ENCODE results near the gene KRT23.

The KRT23 gene

GRCh38 chr17:40951011-40951622 is 13.7 kb upstream of the KRT23 start:
- TF ChIP-seq, protein P1, sequence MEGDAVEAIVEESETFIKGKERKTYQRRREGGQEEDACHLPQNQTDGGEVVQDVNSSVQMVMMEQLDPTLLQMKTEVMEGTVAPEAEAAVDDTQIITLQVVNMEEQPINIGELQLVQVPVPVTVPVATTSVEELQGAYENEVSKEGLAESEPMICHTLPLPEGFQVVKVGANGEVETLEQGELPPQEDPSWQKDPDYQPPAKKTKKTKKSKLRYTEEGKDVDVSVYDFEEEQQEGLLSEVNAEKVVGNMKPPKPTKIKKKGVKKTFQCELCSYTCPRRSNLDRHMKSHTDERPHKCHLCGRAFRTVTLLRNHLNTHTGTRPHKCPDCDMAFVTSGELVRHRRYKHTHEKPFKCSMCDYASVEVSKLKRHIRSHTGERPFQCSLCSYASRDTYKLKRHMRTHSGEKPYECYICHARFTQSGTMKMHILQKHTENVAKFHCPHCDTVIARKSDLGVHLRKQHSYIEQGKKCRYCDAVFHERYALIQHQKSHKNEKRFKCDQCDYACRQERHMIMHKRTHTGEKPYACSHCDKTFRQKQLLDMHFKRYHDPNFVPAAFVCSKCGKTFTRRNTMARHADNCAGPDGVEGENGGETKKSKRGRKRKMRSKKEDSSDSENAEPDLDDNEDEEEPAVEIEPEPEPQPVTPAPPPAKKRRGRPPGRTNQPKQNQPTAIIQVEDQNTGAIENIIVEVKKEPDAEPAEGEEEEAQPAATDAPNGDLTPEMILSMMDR (IDR thresholded peaks at IDR 0.05; ENCODE audit: low read depth, low read length), result no peak
- no peak for DNase-seq (ENCODE audit: extremely low read depth, low read depth)

- TF ChIP-seq, protein P1 (IDR thresholded peaks at IDR 0.05; ENCODE audit: low read depth, low read length), result no peak
- DNase-seq (ENCODE audit: extremely low read depth, low read depth), result no peak
These were observed 12.7 kb upstream of the KRT23 start for GRCh38 chr17:40950176-40950575.

GRCh38 chr17:40949418-40949817 is 12.0 kb upstream of the KRT23 start:
- no peak for DNase-seq (ENCODE audit: extremely low read depth, low read depth)
- TF ChIP-seq, protein P1 (IDR thresholded peaks at IDR 0.05; ENCODE audit: low read depth, low read length), result no peak

- DNase-seq (ENCODE audit: extremely low read depth, low read depth), result no peak
- TF ChIP-seq, protein P1 (IDR thresholded peaks at IDR 0.05; ENCODE audit: low read depth, low read length), result no peak
These were observed 10.5 kb upstream of the KRT23 start for GRCh38 chr17:40947929-40948328.

DNA sequence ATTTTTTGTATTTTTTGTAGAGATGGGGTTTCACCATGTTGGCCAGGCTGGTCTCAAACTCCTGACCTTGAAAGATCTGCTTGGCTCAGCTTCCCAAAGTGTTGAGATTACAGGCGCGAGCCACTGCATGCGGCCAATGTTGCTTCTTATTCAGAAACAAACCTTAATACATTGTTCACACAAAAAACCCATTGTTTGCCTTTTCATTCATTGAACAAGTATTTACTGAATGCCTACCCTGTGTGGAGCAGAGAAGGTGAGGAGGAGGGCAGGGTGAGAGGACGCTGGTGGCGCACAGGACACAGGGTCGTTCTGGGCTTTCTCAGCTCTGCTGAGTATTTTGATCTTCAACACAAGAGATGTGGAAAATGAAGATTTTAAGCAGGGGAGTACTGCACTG is 8.0 kb upstream of the KRT23 start:
- DNase-seq (ENCODE audit: extremely low read depth, low read depth), result no peak
- TF ChIP-seq, protein P1 (IDR thresholded peaks at IDR 0.05; ENCODE audit: low read depth, low read length), result no peak

DNA sequence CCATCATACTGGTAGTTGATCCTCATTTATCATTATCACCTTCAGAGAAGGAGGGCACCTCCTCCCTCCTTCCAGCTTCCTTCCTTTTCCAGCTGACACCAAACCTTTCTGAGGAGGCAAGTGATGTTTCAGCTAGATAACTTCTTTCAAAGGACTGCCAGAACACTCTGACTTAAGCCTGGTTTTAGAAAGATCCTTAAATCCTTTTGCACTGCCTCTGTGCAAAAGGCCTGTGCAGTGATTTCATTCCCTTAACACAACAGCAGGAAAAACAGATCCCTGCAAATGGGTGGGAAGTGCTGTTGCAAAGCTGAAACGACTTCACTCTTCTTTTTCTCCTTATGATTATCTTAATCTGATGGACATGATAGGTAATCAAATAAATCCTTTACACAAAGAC is 7.1 kb upstream of the KRT23 start:
- DNase-seq (ENCODE audit: extremely low read depth, low read depth), result no peak
- TF ChIP-seq, protein P1 (IDR thresholded peaks at IDR 0.05; ENCODE audit: low read depth, low read length), result no peak

DNA sequence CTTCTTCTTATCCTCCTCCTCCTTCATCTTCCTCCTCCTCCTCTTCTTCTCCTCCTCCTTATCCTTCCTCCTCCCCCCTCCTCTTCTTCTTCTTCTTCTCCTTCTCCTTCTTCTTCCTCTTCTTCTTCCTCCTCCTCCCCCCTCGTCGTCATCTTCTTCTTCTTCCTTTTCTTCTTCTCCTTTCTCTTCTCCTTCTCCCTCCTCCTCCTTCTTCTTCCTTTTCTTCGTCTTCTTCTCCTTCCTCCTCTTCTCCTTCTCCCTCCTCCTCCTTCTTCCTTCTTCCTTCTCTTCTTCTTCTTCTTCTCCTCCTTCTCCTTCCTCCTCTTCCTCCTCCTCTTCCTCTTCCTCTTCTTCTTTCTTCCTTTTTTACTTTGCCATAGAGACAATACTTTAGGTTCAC is 5.1 kb upstream of the KRT23 start:
- TF ChIP-seq, protein P1 (IDR thresholded peaks at IDR 0.05; ENCODE audit: low read depth, low read length), result no peak
- DNase-seq (ENCODE audit: extremely low read depth, low read depth), result no peak
